Panc1 (cell line): ENCODE measurements around the gene BABAM2. TPM values are rescaled to one million over a fixed set of nuclear protein-coding genes. Genes with fewer than 3 reads are reported as not detected.
"Not testable (repeated sequence)": the region's sequence is repeated elsewhere in the genome, so short reads cannot be mapped to it uniquely, and the experiment has no call there.

Experiments
- ATAC-seq: fragments of 200-7000 bp; cut with Tn5 transposase; 2 replicates; pipeline ENCODE4 v1.9.1; 2020; ENCODE audit warnings: mild to moderate bottlenecking, moderate library complexity
- BruUV-seq: library from RNA; stranded (reverse); fragments of 400-500 nt; replicated peaks from 2 replicates; lab custom pipeline; 2021; lab: Mats Ljungman, UMichigan
- CTCF ChIA-PET: fragments of 300-600 bp; sonication (Branson Sonifier 250); formaldehyde crosslinking; loops from one replicate; lab custom pipeline; 2022; ENCODE audit warnings: antibody characterized with exemption; lab: Charles Lee
- POLR2A ChIA-PET: fragments of 300-600 bp; sonication (Branson Sonifier 250); formaldehyde crosslinking; loops from one replicate; lab custom pipeline; 2022; ENCODE audit warnings: antibody characterized with exemption; lab: Charles Lee
- DNase-seq: peaks from one replicate; pipeline ENCODE4 v3.0.0-alpha.2; 2010; ENCODE audit warnings: low read depth, low spot score
- H3K27ac ChIP-seq: 2 replicates; pipeline ENCODE4 v1.5.1; 2011; ENCODE audit warnings: mild to moderate bottlenecking, low read length, inconsistent platforms
- H3K27me3 ChIP-seq: fragments of 200-500 bp; sonication (Bioruptor generic); 2 replicates; pipeline ENCODE4 v1.6.0; 2014; ENCODE audit warnings: low read length, inconsistent platforms; ENCODE audit not compliant: control insufficient read depth, insufficient read depth
- H3K36me3 ChIP-seq: fragments of 200-500 bp; sonication (Bioruptor generic); 2 replicates; pipeline ENCODE4 v1.5.1; 2014; ENCODE audit warnings: inconsistent platforms, mild to moderate bottlenecking, low read length, moderate library complexity; ENCODE audit not compliant: control insufficient read depth, insufficient read depth
- H3K4me1 ChIP-seq: 2 replicates; pipeline ENCODE4 v1.5.1; 2011; ENCODE audit warnings: inconsistent platforms, mild to moderate bottlenecking, low read length, moderate library complexity; ENCODE audit not compliant: control insufficient read depth, insufficient read depth
- H3K4me3 ChIP-seq, 2 experiments: 2 replicates each; pipeline ENCODE4 v1.5.1; 2011 to 2012; ENCODE audit warnings: low read depth in 2 of 2, low read length in 2 of 2, mild to moderate bottlenecking in 2 of 2, inconsistent platforms in 1 of 2, moderate library complexity in 1 of 2
- H3K9me3 ChIP-seq: fragments of 200-500 bp; sonication (Bioruptor generic); 2 replicates; pipeline ENCODE4 v1.5.1; 2014; ENCODE audit warnings: low read depth, mild to moderate bottlenecking, inconsistent platforms, low read length, moderate library complexity; ENCODE audit not compliant: control insufficient read depth, insufficient read depth
- POLR2AphosphoS5 ChIP-seq: IDR thresholded peaks from 2 replicates; pipeline ENCODE4 v1.6.1; 2012; ENCODE audit warnings: mild to moderate bottlenecking, low read depth, low read length, moderate library complexity
- REST ChIP-seq, 2 experiments: IDR thresholded peaks; 2 replicates each; pipeline ENCODE4 v1.6.1; 2011 to 2012; ENCODE audit warnings: low read depth in 2 of 2, control low read depth in 1 of 2, low read length in 1 of 2, mild to moderate bottlenecking in 1 of 2, moderate library complexity in 1 of 2; ENCODE audit not compliant: insufficient read depth in 1 of 2
- SIN3A ChIP-seq: IDR thresholded peaks from 2 replicates; pipeline ENCODE4 v1.6.1; 2012; ENCODE audit warnings: low read depth, mild to moderate bottlenecking, low read length, moderate library complexity, borderline replicate concordance; ENCODE audit not compliant: insufficient read depth
- TCF7L2 ChIP-seq: IDR thresholded peaks from 2 replicates; pipeline ENCODE4 v1.6.1; 2011; ENCODE audit warnings: mild to moderate bottlenecking, low read depth, low read length, inconsistent platforms
- in situ Hi-C: cut with HindIII; loops from 2 replicates; pipeline ENCODE4 v1.10.0; 2016; ENCODE audit warnings: low sequenced_read_pairs, low pct_unique_long_range_greater_than_20kb
- intact Hi-C: fragments of 100-400 bp; cut with micrococcal nuclease; formaldehyde crosslinking; loops from one replicate; pipeline ENCODE4 v1.10.0; 2022; ENCODE audit not compliant: unreplicated experiment
- total RNA-seq: library from RNA; stranded (reverse); gene quantifications from one replicate; pipeline ENCODE4 v1.2.1, GENCODE V29; 2021; ENCODE audit not compliant: unreplicated experiment
- TF ChIP-seq, protein P1 (sequence below): fragments of 450-650 bp; IDR thresholded peaks from 2 replicates; pipeline ENCODE4 v1.5.1; 2017; ENCODE audit warnings: mild to moderate bottlenecking

Gene BABAM2
- total RNA-seq, 1 experiment from 2014 or later, result 31.2 TPM

GRCh38 chr2:28257182-28257581 lies 366.7 kb downstream of the BABAM2 start:
- no peak overlapping the region for H3K27ac ChIP-seq
- H3K36me3 ChIP-seq, result no peaks in the 10 kb centered on the region
- no peak for DNase-seq
- H3K4me3 ChIP-seq, result no peak overlapping the region
- H3K4me1 ChIP-seq, result no peaks in the 10 kb centered on the region
- ChIA-PET CTCF (no interaction called here), POLR2A (no interaction called here)
- no peaks in the 10 kb centered on the region for H3K27me3 ChIP-seq
- intact Hi-C loops (no loop called here), in situ Hi-C loops (no loop called here)
- H3K9me3 ChIP-seq, result no peaks in the 10 kb centered on the region
- no TSS peak for BruUV-seq
- TF ChIP-seq SIN3A, result no peak
- no peak for TF ChIP-seq TCF7L2
- TF ChIP-seq, protein P1, sequence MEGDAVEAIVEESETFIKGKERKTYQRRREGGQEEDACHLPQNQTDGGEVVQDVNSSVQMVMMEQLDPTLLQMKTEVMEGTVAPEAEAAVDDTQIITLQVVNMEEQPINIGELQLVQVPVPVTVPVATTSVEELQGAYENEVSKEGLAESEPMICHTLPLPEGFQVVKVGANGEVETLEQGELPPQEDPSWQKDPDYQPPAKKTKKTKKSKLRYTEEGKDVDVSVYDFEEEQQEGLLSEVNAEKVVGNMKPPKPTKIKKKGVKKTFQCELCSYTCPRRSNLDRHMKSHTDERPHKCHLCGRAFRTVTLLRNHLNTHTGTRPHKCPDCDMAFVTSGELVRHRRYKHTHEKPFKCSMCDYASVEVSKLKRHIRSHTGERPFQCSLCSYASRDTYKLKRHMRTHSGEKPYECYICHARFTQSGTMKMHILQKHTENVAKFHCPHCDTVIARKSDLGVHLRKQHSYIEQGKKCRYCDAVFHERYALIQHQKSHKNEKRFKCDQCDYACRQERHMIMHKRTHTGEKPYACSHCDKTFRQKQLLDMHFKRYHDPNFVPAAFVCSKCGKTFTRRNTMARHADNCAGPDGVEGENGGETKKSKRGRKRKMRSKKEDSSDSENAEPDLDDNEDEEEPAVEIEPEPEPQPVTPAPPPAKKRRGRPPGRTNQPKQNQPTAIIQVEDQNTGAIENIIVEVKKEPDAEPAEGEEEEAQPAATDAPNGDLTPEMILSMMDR, result no peak
- no peak for TF ChIP-seq POLR2AphosphoS5
- TF ChIP-seq REST (IDR thresholded peaks at IDR 0.05; ENCODE audit: insufficient read depth in 1 of 2, low read depth in 2 of 2, low read length in 1 of 2), result no peak
- no peak for ATAC-seq

DNA sequence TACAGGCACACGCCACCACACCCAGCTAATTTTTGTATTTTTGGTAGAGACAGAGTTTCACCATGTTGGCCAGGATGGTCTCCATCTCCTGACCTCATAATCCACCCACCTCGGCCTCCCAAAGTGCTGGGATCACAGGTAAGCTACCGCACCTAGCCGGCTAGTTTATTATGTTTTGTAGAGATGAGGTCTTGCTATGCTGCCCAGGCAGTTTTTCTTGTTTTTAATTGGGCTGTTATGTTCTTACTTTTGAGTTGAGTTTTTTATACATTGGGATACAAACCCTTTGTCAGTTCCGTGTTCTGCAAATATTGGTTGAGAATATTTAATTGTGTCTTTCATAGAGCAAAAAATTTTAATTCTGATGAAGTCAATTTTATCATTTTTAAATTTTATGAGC lies 368.7 kb downstream of the BABAM2 start:
- H3K36me3 ChIP-seq, H3K9me3 ChIP-seq, BruUV-seq, H3K27me3 ChIP-seq, CTCF ChIA-PET, H3K4me1 ChIP-seq, H3K4me3 ChIP-seq, in situ Hi-C loops, DNase-seq, intact Hi-C loops, ATAC-seq, H3K27ac ChIP-seq: not testable (repeated sequence)
- POLR2A ChIA-PET, result interaction anchor here (0.6 kb wide), 1 partner anchor 8 kb away, joined by 3 read pairs; no protein-coding TSS in a partner anchor

DNA sequence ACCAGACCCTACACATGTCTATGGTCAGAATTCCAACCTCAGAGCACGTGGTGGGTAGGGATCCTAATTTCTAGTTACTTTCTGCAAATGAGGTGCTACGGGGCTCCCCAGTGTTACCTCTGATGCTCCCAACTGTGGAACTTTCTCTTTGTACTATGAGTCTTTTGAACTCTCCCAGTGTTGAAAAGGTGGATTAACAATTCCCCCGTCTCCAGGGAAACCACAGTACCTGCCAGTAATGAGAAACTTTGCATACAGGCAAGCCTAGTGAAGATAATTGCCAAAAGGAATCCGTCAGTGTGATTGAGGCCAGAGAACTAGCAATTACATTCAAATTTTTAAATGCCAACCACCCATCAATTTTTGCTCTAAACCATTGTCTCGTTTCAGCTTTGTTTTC lies 373.2 kb downstream of the BABAM2 start:
- Histone ChIP-seq H3K36me3 (no peaks in the 10 kb centered on the region), H3K4me3 (no peak overlapping the region), H3K27me3 (no peaks in the 10 kb centered on the region), H3K27ac (no peak overlapping the region), H3K4me1 (peaks cover 7% of the 10 kb centered on the region), H3K9me3 (no peaks in the 10 kb centered on the region)
- in situ Hi-C loops (no loop called here), intact Hi-C loops (no loop called here)
- POLR2A ChIA-PET, result no interaction called here
- no TSS peak for BruUV-seq
- TF ChIP-seq POLR2AphosphoS5 (no peak), TCF7L2 (no peak), SIN3A (no peak), REST (IDR thresholded peaks at IDR 0.05; ENCODE audit: insufficient read depth in 1 of 2, low read depth in 2 of 2, low read length in 1 of 2) (no peak)
- TF ChIP-seq, protein P1, result no peak
- CTCF ChIA-PET, result no interaction called here
- ATAC-seq (no peak), DNase-seq (no peak)
